HepG2 (cell line): Measurements from ENCODE around the gene UQCRHL. TPM values are rescaled to one million over a fixed set of nuclear protein-coding genes. Genes with fewer than 3 reads are reported as not detected.
A peak's percentile ranks its signal among the peaks of the same experiment; 100 is the strongest.

Source experiments
- CREB3 ChIP-seq: sonication (generic); formaldehyde crosslinking; IDR thresholded peaks from 2 replicates; pipeline ENCODE4 v1.5.0; 2020; ENCODE audit warnings: missing genetic modification reagents
- FOXC1 ChIP-seq: sonication (generic); formaldehyde crosslinking; IDR thresholded peaks from 2 replicates; pipeline ENCODE4 v1.8.0; 2022; ENCODE audit warnings: mild to moderate bottlenecking, missing genetic modification reagents, borderline replicate concordance
- HOXA3 ChIP-seq: sonication (generic); formaldehyde crosslinking; IDR thresholded peaks from 2 replicates; pipeline ENCODE4 v1.5.0; 2020; ENCODE audit warnings: missing genetic modification reagents
- ISL2 ChIP-seq: sonication (generic); formaldehyde crosslinking; IDR thresholded peaks from 2 replicates; pipeline ENCODE4 v1.5.0; 2020; ENCODE audit warnings: missing genetic modification reagents
- MXD3 ChIP-seq: IDR thresholded peaks from 2 replicates; pipeline ENCODE4 v1.6.1; 2016; ENCODE audit warnings: mild to moderate bottlenecking, missing biosample characterization, missing genetic modification reagents
- MXD4 ChIP-seq: IDR thresholded peaks from 2 replicates; pipeline ENCODE4 v1.6.1; 2016; ENCODE audit warnings: mild to moderate bottlenecking, missing biosample characterization, missing genetic modification reagents
- NBN ChIP-seq: fragments of 450-650 bp; conservative IDR thresholded peaks from 2 replicates; pipeline ENCODE4 v1.6.1; 2017
- PCBP1 ChIP-seq: fragments of 200-400 bp; formaldehyde crosslinking; IDR thresholded peaks from 2 replicates; pipeline ENCODE4 v1.6.1; 2017; ENCODE audit warnings: mild to moderate bottlenecking, low read depth, low read length, borderline replicate concordance
- PTBP1 ChIP-seq: fragments of 200-400 bp; formaldehyde crosslinking; IDR thresholded peaks from 2 replicates; pipeline ENCODE4 v1.6.1; 2018; ENCODE audit warnings: low read length, low read depth; ENCODE audit not compliant: poor library complexity, severe bottlenecking
- REST ChIP-seq, 2 experiments: IDR thresholded peaks; 2 replicates each; pipeline ENCODE4 v1.6.1; 2011 to 2012; ENCODE audit warnings: low read length in 2 of 2, borderline replicate concordance in 1 of 2, low read depth in 1 of 2, mild to moderate bottlenecking in 1 of 2, moderate library complexity in 1 of 2
- RFX3 ChIP-seq: IDR thresholded peaks from 2 replicates; pipeline ENCODE4 v1.6.1; 2016; ENCODE audit warnings: missing biosample characterization, missing genetic modification reagents
- SMC3 ChIP-seq: IDR thresholded peaks from 2 replicates; pipeline ENCODE4 v1.6.1; 2011; ENCODE audit warnings: low read length, improper control_type of control experiment
- TAF15 ChIP-seq: fragments of 200-400 bp; formaldehyde crosslinking; IDR thresholded peaks from one replicate; pipeline ENCODE4 v1.6.1; 2018; ENCODE audit warnings: mild to moderate bottlenecking, low read depth, low read length; ENCODE audit not compliant: poor library complexity, severe bottlenecking
- ZNF34 ChIP-seq: sonication (generic); formaldehyde crosslinking; IDR thresholded peaks from 2 replicates; pipeline ENCODE4 v1.4.0; 2020; ENCODE audit warnings: mild to moderate bottlenecking, missing genetic modification reagents, borderline replicate concordance
- ZNF512B ChIP-seq: sonication (generic); formaldehyde crosslinking; IDR thresholded peaks from 2 replicates; pipeline ENCODE4 v1.5.1; 2020; ENCODE audit warnings: missing genetic modification reagents, mild to moderate bottlenecking, borderline replicate concordance
- ZNF629 ChIP-seq: sonication (generic); formaldehyde crosslinking; conservative IDR thresholded peaks from 2 replicates; pipeline ENCODE4 v1.5.0; 2020; ENCODE audit warnings: missing genetic modification reagents
- ZNF75D ChIP-seq: sonication (generic); formaldehyde crosslinking; IDR thresholded peaks from 2 replicates; pipeline ENCODE4 v1.8.1; 2023; ENCODE audit warnings: missing genetic modification reagents, mild to moderate bottlenecking, borderline replicate concordance
- ZNF800 ChIP-seq: sonication (generic); formaldehyde crosslinking; IDR thresholded peaks from 2 replicates; pipeline ENCODE4 v1.4.0; 2020; ENCODE audit warnings: missing genetic modification reagents
- ZSCAN31 ChIP-seq: sonication (generic); formaldehyde crosslinking; IDR thresholded peaks from 2 replicates; pipeline ENCODE4 v1.5.0; 2020; ENCODE audit warnings: low read depth, mild to moderate bottlenecking, missing genetic modification reagents
- polyA plus RNA-seq, 8 experiments: library from polyadenylated mRNA; depleted of rRNA in 3 of 8; stranded (reverse) in 7 of 8; unstranded in 1 of 8; fragments of >200 nt; fragmentation: Illumina TruSeq in 4 of 8; extraction: Trizol in 4 of 8; gene quantifications; 2 replicates each; pipeline versions ENCODE4 v1.2.1 to v1.2.3, GENCODE V29; 2011 to 2016; ENCODE audit warnings: low read depth in 4 of 8, missing spikeins in 1 of 8, mixed read lengths in 1 of 8; ENCODE audit not compliant: insufficient read depth in 1 of 8
- total RNA-seq, 5 experiments: library from RNA; depleted of rRNA; stranded (reverse); fragments of >200 nt; fragmentation: Illumina TruSeq; extraction: Trizol; gene quantifications; 2 replicates each; pipeline ENCODE4 v1.2.3, GENCODE V29; 2016; ENCODE audit warnings: low read depth in 1 of 5

Gene UQCRHL
- total and polyA plus RNA-seq, 2 of the 13 experiments (the other 11 are each of a cell fraction or from before 2014, with no cell fraction given) = 1.8 to 2.3 TPM

- TF ChIP-seq REST (IDR thresholded peaks at IDR 0.05; ENCODE audit: borderline replicate concordance in 1 of 2, low read depth in 1 of 2, low read length in 2 of 2) = no peak
- TF ChIP-seq ZNF629 (CRISPR knock-in tag) = no peak
- TF ChIP-seq MXD3 (CRISPR knock-in tag) = no peak
- no peak for TF ChIP-seq CREB3
- TF ChIP-seq SMC3 = no peak
- TF ChIP-seq RFX3 = no peak
- no peak for TF ChIP-seq ZNF800 (CRISPR knock-in tag)
- TF ChIP-seq ZNF512B = no peak
- peak; percentile 60; the same call in 1 of the 2 replicates for TF ChIP-seq ZSCAN31 (CRISPR knock-in tag)
- peak; percentile 73 for TF ChIP-seq ISL2 (CRISPR knock-in tag)
- peak; percentile 77 for TF ChIP-seq HOXA3 (CRISPR knock-in tag)
- no peak for TF ChIP-seq PTBP1
- no peak; the same call in 1 of the 2 replicates for TF ChIP-seq MXD4 (CRISPR knock-in tag)
- TF ChIP-seq TAF15 = no peak
- TF ChIP-seq FOXC1 = no peak
- no peak for TF ChIP-seq NBN
- TF ChIP-seq ZNF75D = no peak
- no peak for TF ChIP-seq ZNF34
- no peak for TF ChIP-seq PCBP1
These were observed 7.3 kb downstream of the UQCRHL start (continued) for GRCh38 chr1:15799928-15800835.
